ENCODE data around the gene ATP6V0D1. TPM values are rescaled to one million over a fixed set of nuclear protein-coding genes. Genes with fewer than 3 reads are reported as not detected.

Gene ATP6V0D1
- polyA plus RNA-seq, 2 donors: 17.0 to 78.1 TPM

GRCh38 chr16:67392301-67393059 is 88.5 kb downstream of the ATP6V0D1 start:
- peak overlapping the region; percentile 28 to 55 for H3K27ac ChIP-seq (ENCODE audit: low read depth in 2 of 2, low read length in 1 of 2)
- H3K36me3 ChIP-seq (ENCODE audit: control insufficient read depth in 2 of 2, insufficient read depth in 2 of 2, low read length in 1 of 2): peaks cover 0 to 2% of the 10 kb centered on the region in 2 donors
- no peaks in the 10 kb centered on the region for H3K27me3 ChIP-seq (ENCODE audit: control insufficient read depth in 1 of 2, insufficient read depth in 2 of 2, low read length in 2 of 2)
- 50 to 68% methylated on average over 18 of the region's 18 CpGs for WGBS, 2 donors
- peaks cover 15 to 47% of the 10 kb centered on the region in 2 donors for H3K4me1 ChIP-seq (ENCODE audit: control insufficient read depth in 2 of 2, insufficient read depth in 2 of 2, low read length in 1 of 2)
- H3K9me3 ChIP-seq (ENCODE audit: control insufficient read depth in 2 of 2, insufficient read depth in 1 of 2, low read depth in 1 of 2, low read length in 1 of 2): no peaks in the 10 kb centered on the region
- peak overlapping the region; percentile 16 to 52 for H3K4me3 ChIP-seq (ENCODE audit: low read depth in 1 of 2, low read length in 2 of 2)

- Histone ChIP-seq H3K4me3 (ENCODE audit: low read depth in 1 of 2, low read length in 2 of 2) (peak overlapping the region in 1 of 2 donors; percentile 52), H3K27ac (ENCODE audit: low read depth in 2 of 2, low read length in 1 of 2) (peak overlapping the region in 1 of 2 donors; percentile 22), H3K9me3 (ENCODE audit: control insufficient read depth in 2 of 2, insufficient read depth in 1 of 2, low read depth in 1 of 2, low read length in 1 of 2) (no peaks in the 10 kb centered on the region), H3K36me3 (ENCODE audit: control insufficient read depth in 2 of 2, insufficient read depth in 2 of 2, low read length in 1 of 2) (peaks cover 0 to 2% of the 10 kb centered on the region in 2 donors), H3K4me1 (ENCODE audit: control insufficient read depth in 2 of 2, insufficient read depth in 2 of 2, low read length in 1 of 2) (peaks cover 14 to 39% of the 10 kb centered on the region in 2 donors), H3K27me3 (ENCODE audit: control insufficient read depth in 1 of 2, insufficient read depth in 2 of 2, low read length in 2 of 2) (no peaks in the 10 kb centered on the region)
- WGBS, 2 donors: 32 to 35% methylated on average over 13 to 15 of the region's 15 CpGs
Measured at GRCh38 chr16:67391424-67392300, 89.3 kb downstream of the ATP6V0D1 start.

DNA sequence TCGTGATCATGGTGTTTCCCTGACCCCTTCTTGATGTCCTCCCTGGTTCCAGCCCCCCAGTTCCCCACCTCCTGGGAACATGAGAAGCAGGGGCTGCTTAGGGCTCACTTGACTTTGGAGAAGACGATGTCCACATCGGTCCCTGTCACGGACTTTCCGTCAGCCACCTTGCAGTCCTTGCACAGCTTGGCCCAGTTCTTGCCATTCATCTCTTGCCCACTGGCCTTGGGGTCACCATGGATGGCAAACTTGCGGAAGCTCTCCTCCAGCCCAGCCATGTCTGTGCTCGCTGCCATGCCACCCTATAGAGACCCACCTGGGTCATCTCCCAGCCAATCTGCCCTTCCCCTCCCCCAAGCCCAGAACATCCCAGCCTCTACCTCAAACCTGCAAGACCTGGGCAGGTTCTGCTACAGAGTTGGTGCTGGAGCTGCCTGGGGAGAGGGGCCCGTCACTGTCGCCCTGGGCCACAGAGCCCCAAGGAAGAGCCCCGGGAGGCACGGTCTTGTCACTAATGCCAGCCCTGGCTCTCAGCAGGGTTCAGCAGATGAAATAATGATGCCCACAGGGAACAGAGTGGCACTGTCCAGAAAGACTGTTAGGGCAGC is 90.0 kb downstream of the ATP6V0D1 start:
- Histone ChIP-seq H3K36me3 (ENCODE audit: control insufficient read depth in 2 of 2, insufficient read depth in 2 of 2, low read length in 1 of 2) (peaks cover 0 to 2% of the 10 kb centered on the region in 2 donors), H3K27me3 (ENCODE audit: control insufficient read depth in 1 of 2, insufficient read depth in 2 of 2, low read length in 2 of 2) (no peaks in the 10 kb centered on the region), H3K27ac (ENCODE audit: low read depth in 2 of 2, low read length in 1 of 2) (peak overlapping the region in 1 of 2 donors; percentile 22), H3K4me1 (ENCODE audit: control insufficient read depth in 2 of 2, insufficient read depth in 2 of 2, low read length in 1 of 2) (peaks cover 10 to 34% of the 10 kb centered on the region in 2 donors), H3K4me3 (ENCODE audit: low read depth in 1 of 2, low read length in 2 of 2) (no peak overlapping the region), H3K9me3 (ENCODE audit: control insufficient read depth in 2 of 2, insufficient read depth in 1 of 2, low read depth in 1 of 2, low read length in 1 of 2) (no peaks in the 10 kb centered on the region)
- 77 to 80% methylated on average over 10 to 11 of the region's 11 CpGs for WGBS, 2 donors

DNA sequence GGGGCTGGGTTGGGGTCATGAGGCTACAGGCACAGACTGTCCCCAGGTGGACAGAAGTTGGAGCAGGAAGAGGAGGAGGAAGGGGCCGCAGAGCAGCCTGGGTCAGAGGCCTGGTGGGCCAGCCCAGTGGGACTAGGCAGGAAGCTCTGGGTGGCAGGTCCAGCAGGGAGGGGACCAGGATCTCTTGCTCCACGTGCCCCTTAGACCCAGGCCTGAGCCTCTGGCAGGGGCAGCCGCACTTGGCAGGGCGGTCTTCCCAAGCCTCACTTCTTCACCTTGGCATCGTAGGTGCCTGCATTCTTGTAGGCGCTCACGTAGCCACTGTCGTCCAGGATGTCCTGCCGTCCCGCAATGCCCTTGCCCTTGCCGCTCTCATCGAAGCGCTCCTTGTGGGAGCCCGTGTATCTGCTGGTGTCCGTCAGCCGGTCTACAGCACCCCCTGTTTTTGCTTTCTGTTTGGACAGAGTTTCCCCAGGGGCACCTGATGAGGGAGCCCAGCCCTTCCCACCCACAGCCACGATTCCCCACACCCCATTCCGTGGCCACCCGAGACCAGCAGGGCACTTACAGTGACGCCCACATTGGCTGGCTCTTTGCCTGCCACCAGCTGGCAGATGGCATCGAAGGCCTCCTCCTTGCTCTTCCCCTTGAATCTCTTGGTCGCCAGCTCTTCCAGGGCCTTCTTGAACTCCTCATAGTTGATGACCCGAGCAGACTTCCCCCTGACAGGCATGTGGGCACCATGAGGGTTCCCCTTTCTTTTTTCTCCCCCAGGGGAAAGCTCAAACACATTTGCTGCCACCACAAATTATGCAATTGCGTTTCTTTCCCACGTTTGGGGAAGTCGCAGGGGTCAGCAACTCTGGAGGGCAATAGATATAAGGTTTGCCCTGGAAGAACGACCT is 90.8 kb downstream of the ATP6V0D1 start:
- H3K27me3 ChIP-seq (ENCODE audit: control insufficient read depth in 1 of 2, insufficient read depth in 2 of 2, low read length in 2 of 2): no peaks in the 10 kb centered on the region
- no peak overlapping the region for H3K27ac ChIP-seq (ENCODE audit: low read depth in 2 of 2, low read length in 1 of 2)
- H3K9me3 ChIP-seq (ENCODE audit: control insufficient read depth in 2 of 2, insufficient read depth in 1 of 2, low read depth in 1 of 2, low read length in 1 of 2): no peaks in the 10 kb centered on the region
- 75 to 82% methylated on average over 26 to 27 of the region's 27 CpGs for WGBS, 2 donors
- no peak overlapping the region for H3K4me3 ChIP-seq (ENCODE audit: low read depth in 1 of 2, low read length in 2 of 2)
- peaks cover 0 to 2% of the 10 kb centered on the region in 2 donors for H3K36me3 ChIP-seq (ENCODE audit: control insufficient read depth in 2 of 2, insufficient read depth in 2 of 2, low read length in 1 of 2)
- peaks cover 10 to 28% of the 10 kb centered on the region in 2 donors for H3K4me1 ChIP-seq (ENCODE audit: control insufficient read depth in 2 of 2, insufficient read depth in 2 of 2, low read length in 1 of 2)

DNA sequence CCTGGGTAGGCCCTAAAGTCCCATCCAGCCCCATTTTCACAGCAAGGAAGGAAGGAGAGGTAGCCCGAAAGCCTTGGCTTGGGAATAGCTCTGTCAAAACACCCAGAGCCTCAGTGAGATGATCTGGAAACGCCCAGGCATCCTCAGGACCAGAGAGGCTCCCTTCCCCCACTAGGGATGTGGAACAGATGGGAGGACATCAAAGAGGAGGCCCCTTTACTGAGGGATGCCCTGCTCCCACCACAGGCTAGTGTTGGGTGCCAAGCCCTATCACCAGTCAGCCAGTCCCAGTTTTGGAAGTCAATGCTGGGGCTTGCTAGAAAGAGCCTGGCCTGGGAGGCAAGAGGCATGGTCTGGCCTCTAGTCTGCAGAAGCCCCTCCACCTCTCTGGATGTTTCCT is 92.4 kb downstream of the ATP6V0D1 start:
- peaks cover 7 to 24% of the 10 kb centered on the region in 2 donors for H3K4me1 ChIP-seq (ENCODE audit: control insufficient read depth in 2 of 2, insufficient read depth in 2 of 2, low read length in 1 of 2)
- 78 to 88% methylated on average over 2 of the region's 2 CpGs for WGBS, 2 donors
- H3K9me3 ChIP-seq (ENCODE audit: control insufficient read depth in 2 of 2, insufficient read depth in 1 of 2, low read depth in 1 of 2, low read length in 1 of 2): no peaks in the 10 kb centered on the region
- H3K27me3 ChIP-seq (ENCODE audit: control insufficient read depth in 1 of 2, insufficient read depth in 2 of 2, low read length in 2 of 2): no peaks in the 10 kb centered on the region
- no peak overlapping the region for H3K4me3 ChIP-seq (ENCODE audit: low read depth in 1 of 2, low read length in 2 of 2)
- H3K36me3 ChIP-seq (ENCODE audit: control insufficient read depth in 2 of 2, insufficient read depth in 2 of 2, low read length in 1 of 2): peaks cover 0 to 2% of the 10 kb centered on the region in 2 donors
- H3K27ac ChIP-seq (ENCODE audit: low read depth in 2 of 2, low read length in 1 of 2): no peak overlapping the region

DNA sequence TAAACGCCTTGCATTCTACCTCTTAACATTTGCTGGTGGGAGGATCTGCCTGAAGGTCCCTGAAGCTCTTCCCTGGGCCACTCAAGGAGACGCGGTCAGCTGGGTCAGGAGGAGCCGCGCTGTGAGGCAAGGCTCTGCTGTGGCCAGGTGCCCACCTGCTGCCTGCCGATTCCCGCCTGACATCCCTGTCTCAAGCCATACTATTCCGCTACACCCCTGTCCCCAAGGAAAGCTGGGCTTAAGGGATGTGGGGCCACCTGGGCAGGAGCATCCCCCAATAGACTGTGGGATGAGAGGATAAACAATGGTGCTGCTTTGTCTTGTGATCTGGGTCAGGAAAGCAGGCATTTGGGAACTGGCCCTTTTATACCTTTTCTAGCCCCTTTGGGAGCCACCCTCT is 92.8 kb downstream of the ATP6V0D1 start:
- Histone ChIP-seq H3K27me3 (ENCODE audit: control insufficient read depth in 1 of 2, insufficient read depth in 2 of 2, low read length in 2 of 2) (no peaks in the 10 kb centered on the region), H3K4me3 (ENCODE audit: low read depth in 1 of 2, low read length in 2 of 2) (no peak overlapping the region), H3K36me3 (ENCODE audit: control insufficient read depth in 2 of 2, insufficient read depth in 2 of 2, low read length in 1 of 2) (peaks cover 0 to 2% of the 10 kb centered on the region in 2 donors), H3K27ac (ENCODE audit: low read depth in 2 of 2, low read length in 1 of 2) (no peak overlapping the region), H3K9me3 (ENCODE audit: control insufficient read depth in 2 of 2, insufficient read depth in 1 of 2, low read depth in 1 of 2, low read length in 1 of 2) (no peaks in the 10 kb centered on the region), H3K4me1 (ENCODE audit: control insufficient read depth in 2 of 2, insufficient read depth in 2 of 2, low read length in 1 of 2) (peaks cover 5 to 21% of the 10 kb centered on the region in 2 donors)
- 92% methylated on average over 8 of the region's 8 CpGs for WGBS, 2 donors

Other genes with a start within 250 kb of the ATP6V0D1 start
- 10 to 100 TPM in 1 of 2 donors, 1 to 10 TPM in 1; 6.3 to 11.4 TPM for gene FHOD1, start 233.7 kb downstream of the ATP6V0D1 start, polyA plus RNA-seq
- under 1 TPM; 0.11 to 0.43 TPM for gene SLC9A5, start 232.2 kb downstream of the ATP6V0D1 start, polyA plus RNA-seq
- 10 to 100 TPM in 1 of 2 donors, 1 to 10 TPM in 1; 8.9 to 13.3 TPM for gene PLEKHG4, start 201.6 kb downstream of the ATP6V0D1 start, polyA plus RNA-seq
- not detected for gene KCTD19, start 154.4 kb downstream of the ATP6V0D1 start, polyA plus RNA-seq
- under 1 TPM in 1 of 2 donors, not detected in 1; 0.02 TPM for gene LRRC36, start 154.3 kb downstream of the ATP6V0D1 start, polyA plus RNA-seq
- gene TPPP3, start 87.7 kb downstream of the ATP6V0D1 start, polyA plus RNA-seq: 10 to 100 TPM; 15.2 to 39.0 TPM
- gene ZDHHC1, start 64.7 kb downstream of the ATP6V0D1 start, polyA plus RNA-seq: 1 to 10 TPM; 3.3 to 4.7 TPM
- gene HSD11B2, start 50.0 kb downstream of the ATP6V0D1 start, polyA plus RNA-seq: 10 to 100 TPM; 10.7 to 15.2 TPM
- gene AGRP, start 2.4 kb upstream of the ATP6V0D1 start, polyA plus RNA-seq: not detected
- gene RIPOR1, start 47.7 kb upstream of the ATP6V0D1 start, polyA plus RNA-seq: 10 to 100 TPM; 12.7 to 14.9 TPM
- 10 to 100 TPM; 16.9 to 21.3 TPM for gene CTCF, start 81.4 kb upstream of the ATP6V0D1 start, polyA plus RNA-seq
- gene CARMIL2, start 164.0 kb upstream of the ATP6V0D1 start, polyA plus RNA-seq: 1 to 10 TPM; 1.2 to 4.3 TPM
- 10 to 100 TPM in 1 of 2 donors, 1 to 10 TPM in 1; 6.7 to 10.3 TPM for gene ACD, start 179.1 kb upstream of the ATP6V0D1 start, polyA plus RNA-seq
- gene PARD6A, start 179.8 kb upstream of the ATP6V0D1 start, polyA plus RNA-seq: 1 to 10 TPM; 1.2 to 1.7 TPM
- gene ENKD1, start 185.6 kb upstream of the ATP6V0D1 start, polyA plus RNA-seq: 10 to 100 TPM; 10.6 to 16.0 TPM
- gene C16orf86, start 185.7 kb upstream of the ATP6V0D1 start, polyA plus RNA-seq: 1 to 10 TPM; 1.8 to 2.0 TPM
- 10 to 100 TPM; 36.8 to 49.6 TPM for gene GFOD2, start 238.2 kb upstream of the ATP6V0D1 start, polyA plus RNA-seq

All from esophagus (tissue), 2 donors.